AG10803 (cell line): ENCODE data around the gene DIPK1B.
"Not testable (repeated sequence)": the region's sequence is repeated elsewhere in the genome, so short reads cannot be mapped to it uniquely, and the experiment has no call there.

Experiments used
- DNase-seq: peaks from one replicate; pipeline ENCODE4 v3.0.0; 2010; ENCODE audit warnings: low read depth
- H3K4me3 ChIP-seq: 2 replicates; pipeline ENCODE4 v1.5.1; 2011; ENCODE audit warnings: mild to moderate bottlenecking, low read length, control low read depth
- TF ChIP-seq, protein P1 (sequence below): conservative IDR thresholded peaks from 2 replicates; pipeline ENCODE4 v1.5.1; 2011; ENCODE audit warnings: mild to moderate bottlenecking, low read length, control low read depth, inconsistent platforms

Gene DIPK1B

DNA sequence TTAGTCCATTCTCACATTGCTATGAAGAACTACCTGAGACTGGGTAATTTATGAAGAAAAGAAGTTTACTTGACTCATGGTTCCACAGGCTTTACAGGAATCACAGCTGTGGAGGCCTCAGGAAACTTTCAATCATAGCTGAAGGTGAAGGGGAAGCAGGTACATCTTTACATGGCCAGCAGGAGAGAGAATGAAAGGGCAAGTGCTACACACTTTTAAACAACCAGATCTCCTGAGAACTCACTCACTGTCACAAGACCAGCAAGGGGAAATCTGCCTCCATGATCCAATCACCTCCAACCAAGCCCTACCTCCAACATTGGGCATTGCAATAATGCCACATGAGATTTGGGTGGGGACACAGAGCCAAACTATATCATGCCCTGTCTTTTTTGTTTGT is 39.4 kb downstream of the DIPK1B start:
- H3K4me3 ChIP-seq: no peak overlapping the region
- TF ChIP-seq, protein P1, sequence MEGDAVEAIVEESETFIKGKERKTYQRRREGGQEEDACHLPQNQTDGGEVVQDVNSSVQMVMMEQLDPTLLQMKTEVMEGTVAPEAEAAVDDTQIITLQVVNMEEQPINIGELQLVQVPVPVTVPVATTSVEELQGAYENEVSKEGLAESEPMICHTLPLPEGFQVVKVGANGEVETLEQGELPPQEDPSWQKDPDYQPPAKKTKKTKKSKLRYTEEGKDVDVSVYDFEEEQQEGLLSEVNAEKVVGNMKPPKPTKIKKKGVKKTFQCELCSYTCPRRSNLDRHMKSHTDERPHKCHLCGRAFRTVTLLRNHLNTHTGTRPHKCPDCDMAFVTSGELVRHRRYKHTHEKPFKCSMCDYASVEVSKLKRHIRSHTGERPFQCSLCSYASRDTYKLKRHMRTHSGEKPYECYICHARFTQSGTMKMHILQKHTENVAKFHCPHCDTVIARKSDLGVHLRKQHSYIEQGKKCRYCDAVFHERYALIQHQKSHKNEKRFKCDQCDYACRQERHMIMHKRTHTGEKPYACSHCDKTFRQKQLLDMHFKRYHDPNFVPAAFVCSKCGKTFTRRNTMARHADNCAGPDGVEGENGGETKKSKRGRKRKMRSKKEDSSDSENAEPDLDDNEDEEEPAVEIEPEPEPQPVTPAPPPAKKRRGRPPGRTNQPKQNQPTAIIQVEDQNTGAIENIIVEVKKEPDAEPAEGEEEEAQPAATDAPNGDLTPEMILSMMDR: no peak
- DNase-seq: no peak

DNA sequence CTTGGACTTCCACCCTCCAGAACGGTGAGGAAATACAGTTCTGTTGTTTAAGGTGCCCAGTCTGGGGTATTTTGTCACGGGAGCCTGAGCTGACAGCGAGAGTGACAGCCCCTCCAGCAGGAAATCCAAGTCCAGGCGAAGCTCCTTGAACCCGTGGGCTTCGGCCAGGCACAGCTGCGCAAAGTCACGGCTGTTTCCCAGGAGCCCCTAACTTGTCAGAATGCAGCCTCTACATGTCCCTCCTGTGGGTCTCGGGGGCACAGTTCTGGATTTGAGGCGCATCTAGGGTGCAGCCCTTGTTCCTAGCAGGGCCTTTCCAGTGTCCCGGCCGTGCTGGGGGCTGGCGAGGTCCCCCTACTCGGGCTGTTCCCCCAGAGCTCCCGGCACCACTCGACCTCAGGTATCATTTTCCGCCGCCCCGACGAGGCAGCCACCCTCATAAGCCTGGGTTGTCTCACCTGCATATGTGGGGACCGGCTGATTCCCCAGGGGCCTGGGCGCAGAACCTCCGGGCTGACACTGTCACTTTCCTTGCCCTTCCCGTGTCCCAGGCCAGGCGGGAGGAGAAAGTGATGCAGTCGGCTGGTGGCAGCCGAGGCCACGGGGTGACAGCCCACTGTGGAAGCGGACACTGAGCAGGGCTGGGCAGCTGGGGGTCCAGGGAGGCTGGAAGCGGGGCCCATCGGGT is 41.1 kb downstream of the DIPK1B start:
- no peak overlapping the region for H3K4me3 ChIP-seq
- no peak for DNase-seq
- TF ChIP-seq, protein P1: no peak

DNA sequence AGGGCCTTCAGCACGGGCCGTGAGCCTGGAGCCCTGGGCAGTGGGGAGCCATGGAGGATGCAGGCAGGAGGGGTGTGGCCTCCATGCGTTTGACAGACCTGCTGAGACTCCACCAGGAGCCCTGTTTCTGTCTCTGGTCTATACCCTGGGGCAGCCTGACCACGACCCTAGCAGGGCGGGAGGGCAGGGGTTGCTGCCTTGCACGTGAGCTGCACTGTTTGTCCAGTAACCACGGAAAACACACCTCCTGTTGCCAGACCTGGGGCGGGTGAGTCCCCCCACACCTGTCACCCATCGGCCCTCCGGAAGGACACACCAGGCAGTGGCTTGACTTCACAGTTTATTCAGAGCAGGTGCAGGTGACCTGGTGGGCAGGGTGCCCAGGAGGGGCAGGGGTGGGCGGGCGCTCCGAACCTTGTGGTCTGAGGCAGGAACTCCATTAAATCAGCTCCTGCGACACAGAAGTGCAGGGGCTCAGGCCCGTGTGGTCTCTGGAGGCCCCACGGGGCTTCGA is 41.7 kb downstream of the DIPK1B start:
- no peak for DNase-seq
- H3K4me3 ChIP-seq: no peak overlapping the region
- TF ChIP-seq, protein P1: no peak

DNA sequence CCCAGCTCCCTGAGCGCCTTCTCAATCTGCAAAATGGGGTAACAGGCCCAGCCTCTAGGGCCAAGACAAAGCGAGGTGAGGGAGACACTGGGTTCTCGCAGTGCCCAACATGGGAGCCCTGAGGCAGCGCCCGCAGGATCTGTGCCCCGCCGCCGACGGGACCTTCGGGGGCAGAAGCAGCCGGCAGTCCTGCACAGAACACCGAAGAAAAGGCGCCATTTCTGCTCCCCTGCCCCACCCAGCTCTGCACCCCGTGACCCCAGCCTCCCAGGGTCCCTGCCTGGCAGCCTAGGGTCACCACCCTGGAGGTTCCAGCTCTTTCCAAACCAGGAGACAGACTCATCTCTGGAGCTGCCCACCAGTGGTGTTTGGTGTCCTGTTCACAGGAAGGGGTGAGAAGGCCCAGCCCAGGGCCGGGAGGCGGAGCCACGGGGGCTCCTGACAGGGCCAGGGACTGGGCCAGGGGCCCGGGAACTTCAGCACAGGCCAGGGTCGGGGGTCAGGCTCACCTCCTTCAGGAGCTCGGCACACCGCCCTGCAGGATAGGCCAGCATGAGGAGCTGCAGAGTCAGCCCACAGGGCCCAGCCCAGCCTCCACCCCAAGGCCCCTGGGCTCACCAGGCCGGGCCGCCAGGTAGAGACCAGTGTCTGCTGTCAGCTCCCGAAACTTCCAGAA is 42.4 kb downstream of the DIPK1B start:
- no peak overlapping the region for H3K4me3 ChIP-seq
- DNase-seq: no peak
- TF ChIP-seq, protein P1: no peak

DNA sequence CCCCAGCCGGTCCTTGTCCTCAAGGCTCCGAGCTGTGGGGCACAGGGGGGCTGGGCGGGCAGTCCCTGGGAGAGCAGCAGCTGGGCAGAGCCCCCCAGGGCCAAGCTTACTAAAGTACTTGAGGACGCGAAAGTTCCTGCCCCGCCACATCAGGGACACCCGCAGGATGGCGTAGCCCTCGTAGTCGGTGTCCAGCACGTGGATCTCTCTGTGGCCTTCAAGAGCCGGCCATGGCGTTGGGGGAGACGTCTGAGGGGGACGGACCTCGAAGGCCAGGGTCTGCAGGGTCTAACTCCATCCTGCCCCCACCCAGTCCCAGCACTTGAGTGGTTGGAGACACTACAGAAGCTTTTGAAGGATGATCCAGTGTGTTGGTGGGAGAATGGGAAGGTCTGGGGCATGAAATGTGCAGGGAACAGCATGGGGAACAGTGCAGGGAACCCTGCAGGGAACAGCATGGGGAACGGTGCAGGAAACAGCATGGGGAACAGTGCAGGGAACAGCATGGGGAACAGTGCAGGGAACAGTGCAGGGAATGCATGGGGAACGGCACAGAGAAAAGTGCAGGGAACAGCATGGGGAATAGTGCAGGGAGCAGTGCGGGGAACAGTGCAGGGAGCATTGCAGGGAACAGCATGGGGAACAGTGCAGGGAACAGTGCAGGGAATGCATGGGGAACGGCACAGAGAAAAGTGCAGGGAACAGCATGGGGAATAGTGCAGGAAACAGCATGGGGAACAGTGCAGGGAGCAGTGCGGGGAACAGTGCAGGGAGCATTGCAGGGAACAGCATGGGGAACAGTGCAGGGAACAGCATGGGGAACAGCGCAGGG is 43.1 kb downstream of the DIPK1B start:
- DNase-seq, H3K4me3 ChIP-seq: not testable (repeated sequence)

DNA sequence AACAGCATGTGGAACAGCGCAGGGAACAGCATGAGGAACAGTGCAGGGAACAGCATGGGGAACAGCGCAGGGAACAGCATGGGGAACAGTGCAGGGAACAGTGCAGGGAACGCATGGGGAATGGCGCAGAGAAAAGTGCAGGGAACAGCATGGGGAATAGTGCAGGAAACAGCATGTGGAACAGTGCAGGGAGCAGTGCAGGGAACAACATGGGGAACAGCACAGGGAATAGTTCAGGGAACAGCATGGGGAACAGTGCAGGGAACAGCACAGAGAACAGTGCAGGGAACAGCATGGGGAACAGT is 43.7 kb downstream of the DIPK1B start:
- DNase-seq: no peak
- TF ChIP-seq, protein P1: no peak

DNA sequence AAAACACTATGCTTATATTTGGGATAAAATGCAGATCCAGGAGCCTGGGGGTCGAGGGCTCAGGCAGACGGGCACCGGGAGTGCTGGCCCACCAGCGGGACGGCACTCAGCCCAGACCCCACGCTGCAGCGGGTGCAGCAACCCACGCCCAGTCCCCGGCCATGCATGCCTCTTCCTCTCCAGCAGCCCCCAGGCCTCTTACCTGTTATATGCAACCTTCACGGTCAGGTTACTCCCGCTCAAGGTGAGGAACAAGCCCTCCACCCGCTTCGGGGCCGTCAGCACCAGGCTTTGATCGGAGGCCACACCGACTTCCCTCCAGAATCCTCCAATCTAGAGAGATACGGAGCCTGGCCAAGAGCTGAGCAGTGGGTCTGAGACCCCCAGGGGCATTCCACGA is 44.5 kb downstream of the DIPK1B start:
- TF ChIP-seq, protein P1: no peak
- DNase-seq: no peak
- no peak overlapping the region for H3K4me3 ChIP-seq

More for the DNA sequence above, 43.7 kb downstream of the DIPK1B start:
- H3K4me3 ChIP-seq: no peak overlapping the region
